PC-9 (cell line): ENCODE results near the gene R3HCC1L.

Experiments used
- EZH2 ChIP-seq: fragments of 200-600 bp; sonication (generic); IDR thresholded peaks from 2 replicates; pipeline ENCODE4 v1.8.0; 2017; ENCODE audit warnings: antibody characterized with exemption, low read depth
- TF ChIP-seq, protein P1 (sequence below): fragments of 200-600 bp; sonication (generic); conservative IDR thresholded peaks from 2 replicates; pipeline ENCODE4 v1.6.1; 2017; ENCODE audit warnings: mixed run types, antibody characterized with exemption, mild to moderate bottlenecking, moderate library complexity

DNA sequence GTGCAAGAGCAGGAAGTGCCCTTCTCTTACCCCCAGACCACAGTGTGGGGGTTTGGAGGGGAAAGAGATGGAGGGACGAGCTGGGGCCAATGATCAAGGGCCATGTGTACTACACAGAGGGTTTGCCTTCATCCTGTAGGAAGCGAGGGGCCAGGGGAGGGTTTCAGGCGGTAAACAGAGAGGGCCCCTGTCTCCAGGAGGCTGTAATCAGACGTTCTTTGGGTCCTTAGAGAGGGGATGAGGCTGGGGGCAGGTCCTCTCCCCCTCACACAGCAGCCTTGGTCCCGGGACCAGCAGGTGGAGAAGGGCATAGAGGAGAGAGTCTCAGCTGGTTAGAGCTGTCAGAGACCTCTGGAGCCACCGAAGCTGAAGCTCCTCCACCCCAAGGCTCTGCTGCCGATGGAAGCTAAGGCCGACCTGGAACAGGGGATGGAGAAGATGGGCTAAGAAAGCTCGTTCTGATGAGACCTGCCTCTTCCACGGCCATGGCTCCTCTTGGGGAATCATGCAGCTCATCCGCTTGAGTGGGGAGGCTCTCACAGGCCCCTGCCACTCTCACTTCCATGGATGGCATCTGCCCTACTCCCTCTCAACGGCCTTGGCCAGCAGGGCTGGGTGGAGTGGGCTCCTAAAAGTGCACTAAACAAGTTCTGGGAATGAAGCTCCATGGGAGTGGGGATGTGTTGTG lies 130.1 kb downstream of the R3HCC1L start:
- TF ChIP-seq, protein P1, sequence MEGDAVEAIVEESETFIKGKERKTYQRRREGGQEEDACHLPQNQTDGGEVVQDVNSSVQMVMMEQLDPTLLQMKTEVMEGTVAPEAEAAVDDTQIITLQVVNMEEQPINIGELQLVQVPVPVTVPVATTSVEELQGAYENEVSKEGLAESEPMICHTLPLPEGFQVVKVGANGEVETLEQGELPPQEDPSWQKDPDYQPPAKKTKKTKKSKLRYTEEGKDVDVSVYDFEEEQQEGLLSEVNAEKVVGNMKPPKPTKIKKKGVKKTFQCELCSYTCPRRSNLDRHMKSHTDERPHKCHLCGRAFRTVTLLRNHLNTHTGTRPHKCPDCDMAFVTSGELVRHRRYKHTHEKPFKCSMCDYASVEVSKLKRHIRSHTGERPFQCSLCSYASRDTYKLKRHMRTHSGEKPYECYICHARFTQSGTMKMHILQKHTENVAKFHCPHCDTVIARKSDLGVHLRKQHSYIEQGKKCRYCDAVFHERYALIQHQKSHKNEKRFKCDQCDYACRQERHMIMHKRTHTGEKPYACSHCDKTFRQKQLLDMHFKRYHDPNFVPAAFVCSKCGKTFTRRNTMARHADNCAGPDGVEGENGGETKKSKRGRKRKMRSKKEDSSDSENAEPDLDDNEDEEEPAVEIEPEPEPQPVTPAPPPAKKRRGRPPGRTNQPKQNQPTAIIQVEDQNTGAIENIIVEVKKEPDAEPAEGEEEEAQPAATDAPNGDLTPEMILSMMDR: no peak
- TF ChIP-seq EZH2: no peak
